Inflammatory macrophage treated with lipopolysaccharide for 4 hours (primary cell): ENCODE results near the gene TBC1D4.

ENCODE experiments used
- DNase-seq: peaks from one replicate; pipeline ENCODE4 v3.0.0-alpha.2; 2020

The TBC1D4 gene

GRCh38 chr13:75482070-75482819, at the start of gene TBC1D4:
TSS of gene TBC1D4 (minus strand) at chr13:75482169. CDS start at chr13:75481767, 402 bp downstream.
- peak; percentile 91 for DNase-seq

GRCh38 chr13:75530549-75530961, 48.6 kb upstream of the TBC1D4 start:
- no peak for DNase-seq

GRCh38 chr13:75521956-75522355, 40.0 kb upstream of the TBC1D4 start:
- DNase-seq = no peak

- DNase-seq = no peak
Observed at GRCh38 chr13:75518439-75519088, 36.6 kb upstream of the TBC1D4 start.

- DNase-seq = peak; percentile 38
Observed at GRCh38 chr13:75514080-75514995, 32.4 kb upstream of the TBC1D4 start.

GRCh38 chr13:75513271-75513670, 31.3 kb upstream of the TBC1D4 start:
- peak; percentile 64 for DNase-seq

- peak; percentile 96 for DNase-seq
Observed at GRCh38 chr13:75512253-75512652, 30.3 kb upstream of the TBC1D4 start.

GRCh38 chr13:75511051-75511625, 29.2 kb upstream of the TBC1D4 start:
- DNase-seq = no peak

- no peak for DNase-seq
Observed at GRCh38 chr13:75508002-75508548, 26.1 kb upstream of the TBC1D4 start.

GRCh38 chr13:75507027-75508001, 25.3 kb upstream of the TBC1D4 start:
- DNase-seq = peak; percentile 53

GRCh38 chr13:75506018-75506417, 24.0 kb upstream of the TBC1D4 start:
- peak; percentile 61 for DNase-seq

GRCh38 chr13:75505327-75505726, 23.4 kb upstream of the TBC1D4 start:
- DNase-seq = peak; percentile 86

GRCh38 chr13:75495938-75496337, 14.0 kb upstream of the TBC1D4 start:
- DNase-seq = no peak

- DNase-seq = no peak
Observed at GRCh38 chr13:75494491-75494890, 12.5 kb upstream of the TBC1D4 start.

- DNase-seq = no peak
Observed at GRCh38 chr13:75493156-75493555, 11.2 kb upstream of the TBC1D4 start.

GRCh38 chr13:75492389-75492788, 10.4 kb upstream of the TBC1D4 start:
- DNase-seq = no peak

- no peak for DNase-seq
Observed at GRCh38 chr13:75491376-75491775, 9.4 kb upstream of the TBC1D4 start.

GRCh38 chr13:75489502-75490263, 7.7 kb upstream of the TBC1D4 start:
- DNase-seq = peak; percentile 91

GRCh38 chr13:75486146-75487062, 4.4 kb upstream of the TBC1D4 start:
- no peak for DNase-seq
